Esophagus muscularis mucosa (tissue), 4 donors: ENCODE data around the gene LPAR1.

Source experiments
- CTCF ChIP-seq, 3 experiments: fragments of 200-600 bp in 2 of 3; fragments of 450-650 bp in 1 of 3; sonication (generic) in 2 of 3; IDR thresholded peaks; one replicate each; pipeline ENCODE4 v1.5.1; 2017 to 2019; ENCODE audit warnings: antibody characterized with exemption in 3 of 3, mild to moderate bottlenecking in 2 of 3, moderate library complexity in 1 of 3
- EP300 ChIP-seq: sonication (generic); formaldehyde crosslinking; IDR thresholded peaks from one replicate; pipeline ENCODE4 v1.6.1; 2017; ENCODE audit warnings: antibody characterized with exemption
- POLR2A ChIP-seq: fragments of 450-650 bp; IDR thresholded peaks from one replicate; pipeline ENCODE4 v1.6.1; 2017; ENCODE audit warnings: antibody characterized with exemption, moderate library complexity, mild to moderate bottlenecking, low read depth

DNA sequence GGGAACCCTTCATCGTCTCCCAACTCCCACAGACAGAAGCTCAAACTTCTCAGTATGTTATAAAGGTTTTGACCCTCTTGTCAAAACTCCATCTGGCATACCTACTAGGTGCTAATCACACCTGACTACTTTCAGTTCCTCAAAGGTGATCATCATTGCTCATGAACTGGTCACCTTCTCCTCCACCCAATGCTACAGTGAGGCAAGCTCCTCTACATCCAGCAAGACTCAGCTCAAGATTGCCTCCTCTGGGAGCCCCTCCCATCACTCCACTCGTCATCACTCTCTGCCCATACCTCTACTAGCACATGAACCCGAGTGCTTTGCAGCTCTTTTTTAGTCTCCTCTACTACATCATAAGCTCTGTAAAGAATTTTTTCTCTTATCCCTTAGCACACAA lies 102.4 kb downstream of the LPAR1 start:
- no peak for TF ChIP-seq POLR2A
- TF ChIP-seq EP300: no peak
- TF ChIP-seq CTCF (IDR thresholded peaks at IDR 0.05): no peak
